Esophagus squamous epithelium (tissue), 5 donors: ENCODE measurements around the gene TMEM61. TPM values are rescaled to one million over a fixed set of nuclear protein-coding genes. Genes with fewer than 3 reads are reported as not detected.

ENCODE experiments used
- DNase-seq: peaks from one replicate; lab custom pipeline; 2025; lab: John Stamatoyannopoulos, UW
- H3K27ac ChIP-seq, 4 donors: fragments of 200-600 bp; sonication (generic); one replicate each; pipeline ENCODE4 v1.5.1; 2016 to 2019; ENCODE audit warnings: mild to moderate bottlenecking in 1 of 4
- H3K27me3 ChIP-seq, 4 donors: fragments of 200-600 bp; sonication (generic); 1 replicate in 3 of 4; 2 replicates in 1 of 4; pipeline versions ENCODE4 v1.5.1 to v1.6.0; 2017 to 2021; ENCODE audit warnings: antibody characterized with exemption in 1 of 4
- H3K36me3 ChIP-seq, 3 donors: fragments of 200-600 bp; sonication (generic); one replicate each; pipeline ENCODE4 v1.5.1; 2016 to 2019
- H3K4me1 ChIP-seq, 3 donors: fragments of 200-600 bp; sonication (generic); one replicate each; pipeline ENCODE4 v1.5.1; 2017 to 2019
- H3K4me3 ChIP-seq, 4 donors: fragments of 200-600 bp; sonication (generic); 1 replicate in 3 of 4; 2 replicates in 1 of 4; pipeline ENCODE4 v1.5.1; 2016 to 2019; ENCODE audit warnings: mild to moderate bottlenecking in 2 of 4, moderate library complexity in 1 of 4
- H3K9me3 ChIP-seq, 3 donors: fragments of 200-600 bp; sonication (generic); one replicate each; pipeline ENCODE4 v1.5.1; 2016 to 2019
- CTCF ChIP-seq, 6 experiments: fragments of 450-650 bp in 4 of 6; fragments of 200-600 bp in 2 of 6; sonication (generic) in 2 of 6; IDR thresholded peaks; one replicate each; pipeline ENCODE4 v1.5.1; 2016 to 2019; ENCODE audit warnings: antibody characterized with exemption in 6 of 6, mild to moderate bottlenecking in 4 of 6, moderate library complexity in 4 of 6
- POLR2A ChIP-seq, 4 donors: fragments of 450-650 bp; IDR thresholded peaks; one replicate each; pipeline ENCODE4 v1.6.1; 2017; ENCODE audit warnings: antibody characterized with exemption in 4 of 4, mild to moderate bottlenecking in 4 of 4, moderate library complexity in 3 of 4
- WGBS, 2 donors: methylation state at CpG; one replicate each; pipeline ENCODE4 v1.1.5; 2018; 5-methylcytosine and 5-hydroxymethylcytosine counted together
- intact Hi-C: fragments of 100-400 bp; cut with DNase I; formaldehyde crosslinking; loops from one replicate; pipeline ENCODE4 v1.15.0; 2022
- total RNA-seq, 4 donors: library from RNA; depleted of rRNA; stranded (reverse); fragments of >200 nt; gene quantifications; one replicate each; pipeline ENCODE4 v1.1.0, GENCODE V29; 2016
- donor health status: DM: yes; HTN: yes; CAD: no.

Gene TMEM61
- total RNA-seq, 4 donors from 2014 or later: 0.95 to 2.3 (median 1.0) TPM; not detected in 1

- TF ChIP-seq POLR2A (IDR thresholded peaks at IDR 0.05) (peak in 1 of 4 donors; percentile 39), CTCF (IDR thresholded peaks at IDR 0.05) (peak in 1 of 6 experiments; percentile 12)
- WGBS, 2 donors: 29 to 49% methylated on average over 4 to 6 of the region's 6 CpGs
These were observed 35.0 kb upstream of the TMEM61 start for GRCh38 chr1:54945393-54945936.

GRCh38 chr1:54947540-54947939 is 32.9 kb upstream of the TMEM61 start:
- no peak for DNase-seq
- 81 to 89% methylated on average over 4 to 5 of the region's 5 CpGs for WGBS, 2 donors
- Histone ChIP-seq H3K27ac (no peak overlapping the region), H3K4me1 (peaks cover 7 to 45% (median 14%) of the 10 kb centered on the region in 3 donors), H3K9me3 (no peaks in the 10 kb centered on the region), H3K27me3 (no peaks in the 10 kb centered on the region), H3K36me3 (no peaks in the 10 kb centered on the region), H3K4me3 (no peak overlapping the region)
- intact Hi-C loops: loop anchor here (10.0 kb wide), 1 partner anchor 63 kb away; the partner anchor contains the start of gene DHCR24
- TF ChIP-seq POLR2A (IDR thresholded peaks at IDR 0.05) (no peak), CTCF (IDR thresholded peaks at IDR 0.05) (no peak)

More at GRCh38 chr1:54945393-54945936, 35.0 kb upstream of the TMEM61 start:
- Histone ChIP-seq H3K9me3 (no peaks in the 10 kb centered on the region), H3K27me3 (no peaks in the 10 kb centered on the region), H3K4me1 (peaks cover 5 to 34% (median 13%) of the 10 kb centered on the region in 3 donors), H3K4me3 (no peak overlapping the region), H3K36me3 (no peaks in the 10 kb centered on the region), H3K27ac (peak overlapping the region; percentile 56 to 84 (median 74))
- DNase-seq: no peak
- intact Hi-C loops: loop anchor here (10.0 kb wide), 1 partner anchor 61 kb away; the partner anchor contains the start of gene DHCR24

- TF ChIP-seq CTCF (IDR thresholded peaks at IDR 0.05): no peak
- TF ChIP-seq POLR2A (IDR thresholded peaks at IDR 0.05): no peak
- no peaks in the 10 kb centered on the region for H3K9me3 ChIP-seq
- no peak for DNase-seq
- no peak overlapping the region for H3K27ac ChIP-seq
- no peaks in the 10 kb centered on the region for H3K27me3 ChIP-seq
- peaks cover 7 to 45% (median 14%) of the 10 kb centered on the region in 3 donors for H3K4me1 ChIP-seq
- intact Hi-C loops: loop anchor here (10.0 kb wide), 1 partner anchor 64 kb away; the partner anchor contains the start of gene DHCR24
- no peaks in the 10 kb centered on the region for H3K36me3 ChIP-seq
- 68 to 71% methylated on average over 4 of the region's 4 CpGs for WGBS, 2 donors
- H3K4me3 ChIP-seq: no peak overlapping the region
These were observed 31.4 kb upstream of the TMEM61 start for GRCh38 chr1:54949053-54949452.

- Histone ChIP-seq H3K9me3 (no peaks in the 10 kb centered on the region), H3K27ac (peak overlapping the region; percentile 33 to 76 (median 71)), H3K4me3 (peak overlapping the region in 2 of 4 donors; percentile 27 to 41), H3K27me3 (no peaks in the 10 kb centered on the region), H3K36me3 (no peaks in the 10 kb centered on the region), H3K4me1 (peaks cover 7 to 38% (median 13%) of the 10 kb centered on the region in 3 donors)
- 43 to 57% methylated on average over 6 of the region's 6 CpGs for WGBS, 2 donors
- TF ChIP-seq POLR2A (IDR thresholded peaks at IDR 0.05): no peak
- TF ChIP-seq CTCF (IDR thresholded peaks at IDR 0.05): no peak
- intact Hi-C loops: loop anchor here (5.0 kb wide), 1 partner anchor 47 kb away; the partner anchor contains the start of gene BSND
- DNase-seq: no peak
These were observed 30.4 kb upstream of the TMEM61 start for GRCh38 chr1:54950006-54950368.
